A673 (cell line): Measurements from ENCODE around the gene EZR. TPM values are rescaled to one million over a fixed set of nuclear protein-coding genes. Genes with fewer than 3 reads are reported as not detected.

ENCODE experiments used
- BruUV-seq: library from RNA; stranded (reverse); fragments of 400-500 nt; replicated peaks from 2 replicates; lab custom pipeline; 2021; lab: Mats Ljungman, UMichigan
- CTCF ChIA-PET: fragments of 300-600 bp; sonication (Branson Sonifier 250); formaldehyde crosslinking; loops from one replicate; lab custom pipeline; 2022; ENCODE audit warnings: antibody characterized with exemption; lab: Charles Lee
- POLR2A ChIA-PET: fragments of 300-600 bp; sonication (Branson Sonifier 250); formaldehyde crosslinking; loops from one replicate; lab custom pipeline; 2022; ENCODE audit warnings: antibody characterized with exemption; ENCODE audit not compliant: low non-redundant PET; lab: Charles Lee
- DNase-seq: peaks from one replicate; pipeline ENCODE4 v3.0.0-alpha.2; 2015; ENCODE audit warnings: low spot score
- H3K27ac ChIP-seq: fragments of 200-600 bp; sonication (generic); 2 replicates; pipeline ENCODE4 v1.5.1; 2016; ENCODE audit warnings: mixed run types, low read depth, mild to moderate bottlenecking, mixed read lengths, antibody characterized with exemption, low read length; ENCODE audit not compliant: poor library complexity, severe bottlenecking
- H3K27me3 ChIP-seq: fragments of 200-600 bp; sonication (generic); replicated peaks from 2 replicates; pipeline ENCODE4 v1.6.1; 2017; ENCODE audit warnings: mixed run types, low read depth, mild to moderate bottlenecking, mixed read lengths, antibody characterized with exemption, low read length; ENCODE audit not compliant: insufficient read depth, poor library complexity
- H3K36me3 ChIP-seq: fragments of 200-600 bp; sonication (generic); 2 replicates; pipeline ENCODE4 v1.6.1; 2016; ENCODE audit warnings: mixed run types, mild to moderate bottlenecking, mixed read lengths, antibody characterized with exemption, low read length; ENCODE audit not compliant: insufficient read depth, poor library complexity, severe bottlenecking
- H3K4me1 ChIP-seq: fragments of 200-600 bp; sonication (generic); 2 replicates; pipeline ENCODE4 v1.6.1; 2017; ENCODE audit warnings: mixed run types, mild to moderate bottlenecking, mixed read lengths, antibody characterized with exemption, low read length; ENCODE audit not compliant: insufficient read depth, poor library complexity, severe bottlenecking
- H3K4me3 ChIP-seq: fragments of 200-600 bp; sonication (generic); 2 replicates; pipeline ENCODE4 v1.5.1; 2016; ENCODE audit warnings: low read depth, mixed run types, mild to moderate bottlenecking, mixed read lengths, low read length; ENCODE audit not compliant: poor library complexity, severe bottlenecking
- H3K9me3 ChIP-seq: fragments of 200-600 bp; sonication (generic); 2 replicates; pipeline ENCODE4 v1.6.1; 2016; ENCODE audit warnings: mixed run types, low read depth, mild to moderate bottlenecking, mixed read lengths, antibody characterized with exemption, low read length; ENCODE audit not compliant: poor library complexity, severe bottlenecking
- CTCF ChIP-seq: fragments of 300-800, 200-600 bp; sonication (generic); conservative IDR thresholded peaks from 2 replicates; pipeline ENCODE4 v1.5.1; 2017; ENCODE audit warnings: low read depth, mild to moderate bottlenecking, antibody characterized with exemption, low read length, moderate library complexity, mixed read lengths
- EZH2 ChIP-seq: fragments of 200-600 bp; sonication (generic); IDR thresholded peaks from 2 replicates; pipeline ENCODE4 v1.6.1; 2017; ENCODE audit warnings: borderline replicate concordance, low read depth, mild to moderate bottlenecking, mixed read lengths, antibody characterized with exemption, low read length; ENCODE audit not compliant: poor library complexity, severe bottlenecking
- intact Hi-C: fragments of 100-400 bp; cut with micrococcal nuclease; formaldehyde crosslinking; loops from one replicate; pipeline ENCODE4 v1.10.0; 2022; ENCODE audit not compliant: unreplicated experiment
- microRNA-seq: library from miRNA; unstranded; fragments of <30 nt; microRNA quantifications from one replicate; pipeline ENCODE4 v1.2.0, GENCODE V29; 2021
- total RNA-seq: library from RNA; stranded (reverse); gene quantifications from 2 replicates; pipeline ENCODE4 v1.2.3, GENCODE V29; 2021

EZR gene
- total RNA-seq, 1 experiment from 2014 or later: 144 TPM

GRCh38 chr6:158718461-158719046 is 100.6 kb downstream of the EZR start:
- Histone ChIP-seq H3K4me1 (no peaks in the 10 kb centered on the region), H3K27me3 (no peaks in the 10 kb centered on the region), H3K27ac (no peak overlapping the region), H3K36me3 (no peaks in the 10 kb centered on the region), H3K4me3 (no peak overlapping the region), H3K9me3 (no peaks in the 10 kb centered on the region)
- intact Hi-C loops: no loop called here
- ChIA-PET POLR2A (no interaction called here), CTCF (interaction anchor here (0.6 to 1.4 kb wide), 7 partner anchors 11 to 289 kb away, joined by 3 to 10 read pairs (median 4); partner anchors contain the start of gene RSPH3)
- TF ChIP-seq EZH2 (no peak), CTCF (peak; percentile 91)
- no TSS peak for BruUV-seq
- DNase-seq: peak; percentile 46

- H3K4me1 ChIP-seq: no peaks in the 10 kb centered on the region
- intact Hi-C loops: no loop called here
- H3K9me3 ChIP-seq: no peaks in the 10 kb centered on the region
- H3K4me3 ChIP-seq: no peak overlapping the region
- no TSS peak for BruUV-seq
- H3K27ac ChIP-seq: no peak overlapping the region
- no peak for TF ChIP-seq CTCF
- TF ChIP-seq EZH2: no peak
- ChIA-PET CTCF (interaction anchor here (0.6 to 1.4 kb wide), 4 partner anchors 26 to 283 kb away, joined by 3 to 6 read pairs (median 4); partner anchors contain the start of gene RSPH3), POLR2A (no interaction called here)
- H3K36me3 ChIP-seq: no peaks in the 10 kb centered on the region
- DNase-seq: no peak
- H3K27me3 ChIP-seq: no peaks in the 10 kb centered on the region
Observed at GRCh38 chr6:158717341-158718330, 101.5 kb downstream of the EZR start.

Small RNAs within 50 kb of the gene (microRNA-seq; reads per million reads assigned to microRNA genes)
- 3.0 reads per million, percentile 6 among the genes with 10 or more reads in this experiment for gene MIR3918

Other genes starting within 250 kb of the EZR start
- gene DYNLT1, start 174.6 kb downstream of the EZR start, total RNA-seq: 137 and 138 TPM in 2 replicates
- gene SYTL3, start 169.3 kb downstream of the EZR start, total RNA-seq: 0.66 and 0.82 TPM in 2 replicates
- gene RSPH3, start 180.8 kb upstream of the EZR start, total RNA-seq: 4.0 and 5.6 TPM in 2 replicates
- gene TAGAP, start 225.6 kb upstream of the EZR start, total RNA-seq: 0.11 TPM in 1 of 2 replicates, not detected in the other